ENCODE results near the gene NCR2. TPM values are rescaled to one million over a fixed set of nuclear protein-coding genes. Genes with fewer than 3 reads are reported as not detected.
A peak's percentile ranks its signal among the peaks of the same experiment; 100 is the strongest.

The NCR2 gene
- total RNA-seq, 1 experiment from 2014 or later, result not detected

- H3K23me2 ChIP-seq (ENCODE audit: insufficient read length, low read depth, low read length, poor library complexity, severe bottlenecking), result peaks cover 21% of the 10 kb centered on the region
- H3K27ac Mint-ChIP-seq, result no peak overlapping the region
- no peak for DNase-seq
- H3K36me3 Mint-ChIP-seq (ENCODE audit: insufficient read depth in 1 of 3, low read depth in 3 of 3), result no peaks in the 10 kb centered on the region; a peak in 1 of 7 replicates
- H2BK120ac ChIP-seq (ENCODE audit: low read depth, low read length, poor library complexity, severe bottlenecking), result no peak overlapping the region
- no peak overlapping the region for H2BK20ac ChIP-seq (ENCODE audit: low read depth, low read length, poor library complexity, severe bottlenecking)
- H3K79me1 ChIP-seq (ENCODE audit: insufficient read depth, low read depth, low read length, poor library complexity, severe bottlenecking), result no peaks in the 10 kb centered on the region
- H3K9me3 Mint-ChIP-seq, result peaks cover 0 to 3% of the 10 kb centered on the region in 2 experiments; a peak in 2 of 5 replicates
- H3K56ac ChIP-seq (ENCODE audit: insufficient read length, low read depth, low read length), result no peak overlapping the region
- H3K14ac ChIP-seq (ENCODE audit: insufficient read depth, low read length), result no peak overlapping the region
- WGBS (ENCODE audit: extremely low coverage, insufficient read length, low lambda C conversion rate), result no CpG with 5 or more reads among the region's 6 CpGs
- H3K9ac ChIP-seq (ENCODE audit: extremely low read depth, insufficient read length, low read length), result no peak overlapping the region
- H3T11ph ChIP-seq (ENCODE audit: low read length), result no peak overlapping the region
- H3K4me1 ChIP-seq (ENCODE audit: insufficient read depth, low read length), result peaks cover 4% of the 10 kb centered on the region; the same call in 1 of the 2 replicates
- H3K18ac ChIP-seq (ENCODE audit: insufficient read length, low read depth, low read length), result no peak overlapping the region
- H3K4me2 ChIP-seq (ENCODE audit: insufficient read depth, insufficient read length, low read length), result peak overlapping the region; percentile 63
- H2AK5ac ChIP-seq (ENCODE audit: insufficient read length, low read length), result no peak overlapping the region
- H3K23ac ChIP-seq (ENCODE audit: insufficient read length, low read depth, low read length), result no peak overlapping the region
- H2AFZ ChIP-seq (ENCODE audit: low read length), result no peak overlapping the region
- peak overlapping the region in 1 of 2 experiments; percentile 33; a peak in 2 of 5 replicates for H3K4me3 Mint-ChIP-seq
- H4K5ac ChIP-seq (ENCODE audit: insufficient read length, low read depth, low read length), result no peak overlapping the region
- peaks cover 62% of the 10 kb centered on the region for H3K27me3 ChIP-seq (ENCODE audit: insufficient read depth, low read length)
- H3K79me2 ChIP-seq (ENCODE audit: insufficient read depth, low read length), result no peaks in the 10 kb centered on the region
- no peak overlapping the region for H2BK15ac ChIP-seq (ENCODE audit: low read depth, low read length)
- no peak overlapping the region for H4K8ac ChIP-seq (replicated peaks; ENCODE audit: insufficient read length, low read depth, low read length)
- H3K27ac ChIP-seq (ENCODE audit: insufficient read length, low read depth, low read length), result no peak overlapping the region
- H3K4me1 Mint-ChIP-seq, result peaks cover 36 to 56% of the 10 kb centered on the region in 2 experiments
- no peak overlapping the region for H3K4ac ChIP-seq (ENCODE audit: low read depth, low read length)
- no peak overlapping the region for H2BK12ac ChIP-seq (ENCODE audit: insufficient read length, low read depth, low read length)
- H3K9me3 ChIP-seq (ENCODE audit: control insufficient read depth, low read depth, low read length), result no peaks in the 10 kb centered on the region
- H2BK5ac ChIP-seq (ENCODE audit: insufficient read length, low read length), result no peak overlapping the region
- H4K20me1 ChIP-seq (ENCODE audit: control insufficient read depth, insufficient read depth, insufficient read length), result peaks cover 3% of the 10 kb centered on the region
- no peak for TF ChIP-seq CTCF (conservative IDR thresholded peaks at IDR 0.05)
- H3K27me3 Mint-ChIP-seq (ENCODE audit: low read depth), result peaks cover 98% of the 10 kb centered on the region
- H4K91ac ChIP-seq (ENCODE audit: insufficient read length, low read depth, low read length), result no peak overlapping the region
Observed at GRCh38 chr6:41370488-41371111, 35.2 kb downstream of the NCR2 start.

Measured in H9 (cell line).